ENCODE measurements around the gene EFNA2.

DNA sequence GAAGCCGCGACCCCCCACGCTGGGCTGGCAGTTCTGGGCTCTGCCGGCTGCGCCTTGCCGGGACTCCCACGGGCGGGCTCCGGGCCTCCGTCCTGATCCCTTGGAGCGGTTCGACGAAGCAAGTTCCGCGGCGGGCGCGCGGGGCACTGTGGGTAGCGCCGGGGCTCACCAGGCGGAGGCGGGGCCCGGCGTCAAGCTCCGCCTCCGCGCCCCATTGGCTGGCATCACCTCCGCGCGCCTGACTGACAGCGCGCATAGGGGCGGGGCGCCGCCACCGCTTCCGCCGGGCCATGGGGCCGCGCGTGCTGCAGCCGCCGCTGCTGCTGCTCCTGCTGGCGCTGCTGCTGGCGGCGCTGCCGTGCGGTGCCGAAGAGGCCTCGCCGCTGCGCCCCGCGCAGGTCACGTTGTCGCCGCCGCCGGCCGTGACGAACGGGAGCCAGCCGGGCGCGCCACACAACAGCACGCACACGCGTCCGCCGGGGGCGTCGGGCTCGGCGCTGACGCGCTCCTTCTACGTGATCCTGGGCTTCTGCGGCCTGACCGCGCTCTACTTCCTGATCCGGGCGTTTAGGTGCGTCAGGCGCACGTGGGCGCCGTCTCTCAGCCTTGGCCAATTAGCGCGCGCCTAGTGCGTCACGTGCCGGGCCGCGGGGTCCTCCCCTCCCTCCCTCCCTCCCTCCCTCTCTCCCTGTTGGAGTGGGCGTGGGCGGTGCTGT lies 10.3 kb upstream of the EFNA2 start, which contains the start of gene FAM174C:
- TF ChIP-seq, protein P1, sequence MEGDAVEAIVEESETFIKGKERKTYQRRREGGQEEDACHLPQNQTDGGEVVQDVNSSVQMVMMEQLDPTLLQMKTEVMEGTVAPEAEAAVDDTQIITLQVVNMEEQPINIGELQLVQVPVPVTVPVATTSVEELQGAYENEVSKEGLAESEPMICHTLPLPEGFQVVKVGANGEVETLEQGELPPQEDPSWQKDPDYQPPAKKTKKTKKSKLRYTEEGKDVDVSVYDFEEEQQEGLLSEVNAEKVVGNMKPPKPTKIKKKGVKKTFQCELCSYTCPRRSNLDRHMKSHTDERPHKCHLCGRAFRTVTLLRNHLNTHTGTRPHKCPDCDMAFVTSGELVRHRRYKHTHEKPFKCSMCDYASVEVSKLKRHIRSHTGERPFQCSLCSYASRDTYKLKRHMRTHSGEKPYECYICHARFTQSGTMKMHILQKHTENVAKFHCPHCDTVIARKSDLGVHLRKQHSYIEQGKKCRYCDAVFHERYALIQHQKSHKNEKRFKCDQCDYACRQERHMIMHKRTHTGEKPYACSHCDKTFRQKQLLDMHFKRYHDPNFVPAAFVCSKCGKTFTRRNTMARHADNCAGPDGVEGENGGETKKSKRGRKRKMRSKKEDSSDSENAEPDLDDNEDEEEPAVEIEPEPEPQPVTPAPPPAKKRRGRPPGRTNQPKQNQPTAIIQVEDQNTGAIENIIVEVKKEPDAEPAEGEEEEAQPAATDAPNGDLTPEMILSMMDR (IDR thresholded peaks at IDR 0.05), result no peak
- TF ChIP-seq POLR2A (IDR thresholded peaks at IDR 0.05) (peak; percentile 59), EP300 (IDR thresholded peaks at IDR 0.05) (no peak)
